C4-2B (cell line): ENCODE measurements around the gene CCL27.

Experiments used
- H3K27ac ChIP-seq: fragments of 450-650 bp; 2 replicates; pipeline ENCODE4 v1.5.1; 2017
- CTCF ChIP-seq: fragments of 450-650 bp; conservative IDR thresholded peaks from 2 replicates; pipeline ENCODE4 v1.5.1; 2017; ENCODE audit warnings: mild to moderate bottlenecking
- ZFX ChIP-seq: fragments of 450-650 bp; IDR thresholded peaks from 2 replicates; pipeline ENCODE4 v1.6.1; 2017

The CCL27 gene

GRCh38 chr9:34675869-34676268 lies 13.4 kb upstream of the CCL27 start:
- no peak overlapping the region for H3K27ac ChIP-seq
- no peak for TF ChIP-seq CTCF
- TF ChIP-seq ZFX, result no peak

- peak; percentile 83 for TF ChIP-seq CTCF
- no peak for TF ChIP-seq ZFX
- no peak overlapping the region for H3K27ac ChIP-seq
Measured at GRCh38 chr9:34675048-34675714, 12.7 kb upstream of the CCL27 start.

DNA sequence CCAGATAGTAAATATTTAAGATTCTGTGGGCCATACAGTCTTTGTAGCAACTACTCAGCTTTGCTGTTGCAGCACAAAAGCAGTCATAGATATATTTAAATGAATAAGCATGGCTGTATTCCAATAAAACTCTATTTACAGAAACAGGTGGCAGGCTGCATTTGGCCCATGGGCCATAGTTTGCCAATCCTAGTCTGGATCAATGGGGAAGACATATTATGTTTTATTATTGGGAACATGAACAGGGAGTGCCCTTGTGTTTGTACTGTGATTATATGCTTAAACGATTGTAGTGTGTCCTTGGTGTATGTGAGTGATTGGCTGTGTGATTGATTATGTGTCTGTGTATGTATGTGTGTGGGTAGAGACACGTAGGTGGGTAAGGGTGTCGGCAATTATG lies 12.0 kb upstream of the CCL27 start:
- no peak overlapping the region for H3K27ac ChIP-seq
- TF ChIP-seq ZFX (no peak), CTCF (no peak)

- no peak for TF ChIP-seq CTCF
- no peak for TF ChIP-seq ZFX
- H3K27ac ChIP-seq, result no peak overlapping the region
Measured at GRCh38 chr9:34671307-34671706, 8.8 kb upstream of the CCL27 start.

- TF ChIP-seq ZFX (no peak), CTCF (no peak)
- no peak overlapping the region for H3K27ac ChIP-seq
Measured at GRCh38 chr9:34669809-34670562, 7.5 kb upstream of the CCL27 start.

GRCh38 chr9:34665381-34666250 lies 3.2 kb upstream of the CCL27 start:
- H3K27ac ChIP-seq, result peak overlapping the region; percentile 78
- TF ChIP-seq CTCF, result no peak
- TF ChIP-seq ZFX, result no peak

GRCh38 chr9:34665067-34665380 lies 2.6 kb upstream of the CCL27 start:
- no peak for TF ChIP-seq ZFX
- H3K27ac ChIP-seq, result peak overlapping the region; percentile 78
